Breast epithelium (tissue), 4 donors: ENCODE data around the gene GCDH. TPM values are rescaled to one million over a fixed set of nuclear protein-coding genes. Genes with fewer than 3 reads are reported as not detected.
A peak's percentile ranks its signal among the peaks of the same experiment; 100 is the strongest.

Source experiments
- DNase-seq, 2 donors: peaks; one replicate each; pipeline ENCODE4 v3.0.0-alpha.2; 2019; ENCODE audit warnings: low spot score in 2 of 2
- H3K27ac ChIP-seq, 2 donors: fragments of 200-600 bp; sonication (generic) in 1 of 2; one replicate each; pipeline ENCODE4 v1.5.1; 2016 to 2019; ENCODE audit warnings: mild to moderate bottlenecking in 1 of 2
- H3K27me3 ChIP-seq, 2 donors: fragments of 200-600 bp; sonication (generic) in 1 of 2; one replicate each; pipeline versions ENCODE4 v1.5.1 to v1.6.0; 2017 to 2019; ENCODE audit warnings: control low read depth in 1 of 2, mild to moderate bottlenecking in 1 of 2
- H3K36me3 ChIP-seq: fragments of 200-600 bp; one replicate; pipeline ENCODE4 v1.5.1; 2019
- H3K4me1 ChIP-seq, 2 donors: fragments of 200-600 bp; sonication (generic); one replicate each; pipeline ENCODE4 v1.5.1; 2016 to 2019; ENCODE audit warnings: control low read depth in 1 of 2
- H3K4me3 ChIP-seq, 3 donors: fragments of 200-600 bp; sonication (generic); 1 replicate in 2 of 3; 2 replicates in 1 of 3; pipeline ENCODE4 v1.5.1; 2016 to 2019; ENCODE audit warnings: mild to moderate bottlenecking in 3 of 3, moderate library complexity in 2 of 3
- H3K9me3 ChIP-seq, 2 donors: fragments of 200-600 bp; sonication (generic) in 1 of 2; one replicate each; pipeline ENCODE4 v1.5.1; 2016 to 2019; ENCODE audit warnings: control low read depth in 1 of 2
- POLR2A ChIP-seq: fragments of 450-650 bp; IDR thresholded peaks from one replicate; pipeline ENCODE4 v1.6.1; 2016; ENCODE audit warnings: antibody characterized with exemption, mild to moderate bottlenecking, moderate library complexity
- POLR2AphosphoS5 ChIP-seq, 3 donors: sonication (generic); formaldehyde crosslinking; IDR thresholded peaks; one replicate each; pipeline ENCODE4 v1.6.1; 2017; ENCODE audit warnings: antibody characterized with exemption in 3 of 3
- intact Hi-C: fragments of 100-400 bp; cut with DNase I; formaldehyde crosslinking; loops from one replicate; pipeline ENCODE4 v1.15.1; 2023; ENCODE audit warnings: low total_unique reads
- total RNA-seq, 3 donors: library from RNA; depleted of rRNA; stranded (reverse); fragments of >200 nt; gene quantifications; one replicate each; pipeline ENCODE4 v1.1.0, GENCODE V29; 2016
- TF ChIP-seq, protein P1 (sequence below), 3 donors: fragments of 450-650 bp; IDR thresholded peaks; one replicate each; pipeline ENCODE4 v1.5.1; 2016 to 2017; ENCODE audit warnings: antibody characterized with exemption in 3 of 3, mild to moderate bottlenecking in 3 of 3, moderate library complexity in 3 of 3

The GCDH gene
- total RNA-seq, 3 donors from 2014 or later, result 39.2 to 72.8 (median 50.1) TPM

DNA sequence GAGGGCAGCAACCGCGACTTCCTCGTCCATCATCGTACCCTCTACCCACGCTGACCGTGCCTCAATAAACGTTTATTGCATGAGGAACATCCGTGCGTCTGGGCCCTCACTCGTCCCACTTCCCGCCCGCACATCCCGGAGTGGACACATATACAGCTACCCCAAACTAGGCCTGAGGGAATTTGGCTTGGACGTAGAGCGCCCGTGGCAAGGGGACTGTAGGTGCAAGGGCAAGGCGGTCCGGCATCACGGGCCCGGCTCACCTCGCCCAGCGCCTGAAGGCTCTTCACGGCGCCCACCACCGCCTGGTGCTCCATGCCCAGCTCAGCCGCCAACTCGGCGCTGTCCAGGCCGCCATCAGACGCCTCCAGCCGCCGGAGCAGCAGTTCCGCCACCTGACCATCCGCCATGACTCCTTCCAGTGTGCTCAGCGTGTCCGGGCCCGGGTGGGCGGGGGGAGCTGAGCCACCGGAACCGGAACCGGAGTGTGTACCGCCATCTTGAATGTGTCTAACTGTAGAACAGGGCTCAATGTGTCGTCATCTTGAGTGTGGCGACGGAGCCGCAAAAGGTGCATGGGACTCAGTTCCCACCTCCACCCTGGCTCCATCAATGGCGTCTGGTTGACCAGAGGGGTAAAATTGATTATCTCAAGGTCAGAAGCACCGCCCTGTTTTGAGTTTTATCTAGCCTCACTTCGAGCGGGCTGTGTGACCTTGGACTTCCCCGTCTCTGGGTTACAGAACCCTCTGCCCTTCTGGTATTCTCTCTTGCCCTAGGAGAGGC lies 42.5 kb downstream of the GCDH start, which contains the start of gene FARSA:
TSS of gene FARSA (minus strand) at position 425 of the 786 bp plus-strand sequence. CDS start at position 410, 15 bp downstream.
- TF ChIP-seq POLR2A (peak; percentile 31), POLR2AphosphoS5 (IDR thresholded peaks at IDR 0.05) (peak; percentile 83 to 98 (median 95))
- TF ChIP-seq, protein P1, sequence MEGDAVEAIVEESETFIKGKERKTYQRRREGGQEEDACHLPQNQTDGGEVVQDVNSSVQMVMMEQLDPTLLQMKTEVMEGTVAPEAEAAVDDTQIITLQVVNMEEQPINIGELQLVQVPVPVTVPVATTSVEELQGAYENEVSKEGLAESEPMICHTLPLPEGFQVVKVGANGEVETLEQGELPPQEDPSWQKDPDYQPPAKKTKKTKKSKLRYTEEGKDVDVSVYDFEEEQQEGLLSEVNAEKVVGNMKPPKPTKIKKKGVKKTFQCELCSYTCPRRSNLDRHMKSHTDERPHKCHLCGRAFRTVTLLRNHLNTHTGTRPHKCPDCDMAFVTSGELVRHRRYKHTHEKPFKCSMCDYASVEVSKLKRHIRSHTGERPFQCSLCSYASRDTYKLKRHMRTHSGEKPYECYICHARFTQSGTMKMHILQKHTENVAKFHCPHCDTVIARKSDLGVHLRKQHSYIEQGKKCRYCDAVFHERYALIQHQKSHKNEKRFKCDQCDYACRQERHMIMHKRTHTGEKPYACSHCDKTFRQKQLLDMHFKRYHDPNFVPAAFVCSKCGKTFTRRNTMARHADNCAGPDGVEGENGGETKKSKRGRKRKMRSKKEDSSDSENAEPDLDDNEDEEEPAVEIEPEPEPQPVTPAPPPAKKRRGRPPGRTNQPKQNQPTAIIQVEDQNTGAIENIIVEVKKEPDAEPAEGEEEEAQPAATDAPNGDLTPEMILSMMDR (IDR thresholded peaks at IDR 0.05), result no peak
- H3K4me1 ChIP-seq, result peaks cover 4 to 15% of the 10 kb centered on the region in 2 donors
- no peaks in the 10 kb centered on the region for H3K27me3 ChIP-seq
- H3K27ac ChIP-seq, result peak within 1 kb of the TSS; percentile 81
- H3K9me3 ChIP-seq, result no peaks in the 10 kb centered on the region
- H3K36me3 ChIP-seq, result peaks cover 1% of the 10 kb centered on the region
- DNase-seq, result peak; percentile 92 to 94
- intact Hi-C loops, result no loop called here
- H3K4me3 ChIP-seq, result peak within 1 kb of the TSS; percentile 86 to 97 (median 96)

DNA sequence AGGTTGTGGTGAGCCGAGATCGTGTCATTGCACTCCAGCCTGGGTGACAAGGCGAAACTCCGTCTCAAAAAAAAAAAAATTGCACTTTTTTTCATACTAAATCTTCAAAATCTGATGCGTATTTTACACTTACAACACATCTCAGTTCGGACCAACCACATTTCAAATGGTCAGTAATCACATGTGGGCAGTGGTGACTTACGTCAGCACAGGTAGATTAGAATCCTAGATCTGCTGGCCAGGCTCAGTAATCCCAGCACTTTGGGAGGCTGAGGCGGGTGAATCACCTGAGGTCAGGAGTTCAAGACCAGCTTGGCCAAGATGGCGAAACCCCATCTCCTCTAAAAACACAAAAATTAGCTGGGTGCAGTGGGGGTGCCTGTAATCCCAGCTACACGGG lies 44.1 kb downstream of the GCDH start:
- no peaks in the 10 kb centered on the region for H3K36me3 ChIP-seq
- H3K27ac ChIP-seq, result no peak overlapping the region
- DNase-seq, result no peak
- no peaks in the 10 kb centered on the region for H3K27me3 ChIP-seq
- H3K4me3 ChIP-seq, result no peak overlapping the region
- intact Hi-C loops, result no loop called here
- H3K4me1 ChIP-seq, result peaks cover 9 to 16% of the 10 kb centered on the region in 2 donors
- TF ChIP-seq POLR2A (no peak), POLR2AphosphoS5 (IDR thresholded peaks at IDR 0.05) (no peak)
- TF ChIP-seq, protein P1 (IDR thresholded peaks at IDR 0.05), result no peak
- H3K9me3 ChIP-seq, result no peaks in the 10 kb centered on the region

DNA sequence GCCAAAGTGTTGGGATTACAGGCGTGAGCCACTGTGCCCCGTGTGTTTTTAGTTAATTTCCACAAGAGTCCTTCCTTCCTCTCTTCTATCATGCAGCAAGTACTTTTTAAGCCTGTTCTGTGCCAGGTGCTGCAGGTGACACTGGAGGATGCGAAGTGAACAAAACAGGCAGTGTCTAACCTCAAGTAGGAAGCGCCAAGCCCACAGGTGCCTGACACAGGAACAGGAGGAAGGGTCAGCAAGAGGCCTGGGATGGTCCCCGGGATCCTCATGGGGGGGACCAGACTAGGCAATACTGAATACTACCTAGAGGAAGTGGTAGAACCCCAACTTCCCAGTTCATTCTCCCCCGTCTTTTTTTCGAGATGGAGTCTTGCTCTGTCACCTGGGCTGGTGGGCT lies 45.6 kb downstream of the GCDH start:
- no peaks in the 10 kb centered on the region for H3K27me3 ChIP-seq
- peaks cover 13 to 27% of the 10 kb centered on the region in 2 donors for H3K4me1 ChIP-seq
- H3K27ac ChIP-seq, result no peak overlapping the region
- intact Hi-C loops, result no loop called here
- no peaks in the 10 kb centered on the region for H3K9me3 ChIP-seq
- H3K4me3 ChIP-seq, result no peak overlapping the region
- H3K36me3 ChIP-seq, result no peaks in the 10 kb centered on the region
- TF ChIP-seq POLR2AphosphoS5 (IDR thresholded peaks at IDR 0.05), result no peak
- TF ChIP-seq, protein P1 (IDR thresholded peaks at IDR 0.05), result no peak
- TF ChIP-seq POLR2A, result no peak
- DNase-seq, result no peak

DNA sequence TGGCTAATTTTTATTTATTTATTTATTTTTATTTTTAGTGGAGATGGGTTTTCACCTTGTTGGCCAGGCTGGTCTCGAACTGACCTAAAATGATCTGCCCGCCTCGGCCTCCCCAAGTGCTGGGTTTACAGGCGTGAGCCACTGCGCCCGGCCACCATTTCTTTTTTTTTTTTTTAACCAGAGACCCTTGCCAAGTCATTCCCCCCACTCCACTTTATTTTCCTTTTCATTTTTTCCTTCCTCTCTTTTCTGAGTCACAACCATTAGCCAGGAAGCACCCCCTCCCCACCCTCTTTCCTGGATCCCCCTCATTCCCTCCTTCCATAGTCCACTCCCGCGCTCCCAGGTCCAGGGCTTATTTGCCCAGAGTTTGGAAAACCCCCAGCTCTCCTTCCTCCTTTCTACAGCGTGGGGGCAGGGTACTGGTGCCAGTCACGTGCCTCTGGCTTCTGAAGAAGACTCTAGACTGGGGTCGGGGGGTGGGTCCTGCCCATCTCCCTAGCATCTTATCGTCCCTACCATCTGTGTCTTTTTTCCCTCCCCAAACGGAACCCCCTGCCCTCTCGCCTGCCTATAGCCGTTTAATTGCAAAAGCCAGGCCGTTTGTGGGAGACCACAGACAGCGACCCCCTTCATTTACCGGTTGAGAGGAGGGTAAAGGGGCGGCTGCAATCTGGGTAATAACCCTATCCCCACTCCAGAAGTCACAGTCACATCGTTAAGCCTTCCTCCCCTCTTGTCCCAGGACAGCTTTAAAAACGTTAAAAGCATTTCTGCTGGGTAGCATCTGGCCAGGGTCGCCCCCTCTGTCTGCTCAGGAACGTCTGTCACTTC lies 46.4 kb downstream of the GCDH start:
- no peaks in the 10 kb centered on the region for H3K9me3 ChIP-seq
- intact Hi-C loops, result no loop called here
- H3K4me3 ChIP-seq, result peak overlapping the region; percentile 92 to 100 (median 99)
- H3K36me3 ChIP-seq, result no peaks in the 10 kb centered on the region
- H3K4me1 ChIP-seq, result peaks cover 12 to 23% of the 10 kb centered on the region in 2 donors
- peak overlapping the region; percentile 39 to 97 for H3K27ac ChIP-seq
- TF ChIP-seq, protein P1 (IDR thresholded peaks at IDR 0.05), result no peak
- TF ChIP-seq POLR2AphosphoS5 (IDR thresholded peaks at IDR 0.05), result no peak
- no peak for TF ChIP-seq POLR2A
- H3K27me3 ChIP-seq, result no peaks in the 10 kb centered on the region
- no peak for DNase-seq
